ENCODE measurements around the gene TEK.
"Not testable (repeated sequence)": the region's sequence is repeated elsewhere in the genome, so short reads cannot be mapped to it uniquely, and the experiment has no call there.

Gene TEK

DNA sequence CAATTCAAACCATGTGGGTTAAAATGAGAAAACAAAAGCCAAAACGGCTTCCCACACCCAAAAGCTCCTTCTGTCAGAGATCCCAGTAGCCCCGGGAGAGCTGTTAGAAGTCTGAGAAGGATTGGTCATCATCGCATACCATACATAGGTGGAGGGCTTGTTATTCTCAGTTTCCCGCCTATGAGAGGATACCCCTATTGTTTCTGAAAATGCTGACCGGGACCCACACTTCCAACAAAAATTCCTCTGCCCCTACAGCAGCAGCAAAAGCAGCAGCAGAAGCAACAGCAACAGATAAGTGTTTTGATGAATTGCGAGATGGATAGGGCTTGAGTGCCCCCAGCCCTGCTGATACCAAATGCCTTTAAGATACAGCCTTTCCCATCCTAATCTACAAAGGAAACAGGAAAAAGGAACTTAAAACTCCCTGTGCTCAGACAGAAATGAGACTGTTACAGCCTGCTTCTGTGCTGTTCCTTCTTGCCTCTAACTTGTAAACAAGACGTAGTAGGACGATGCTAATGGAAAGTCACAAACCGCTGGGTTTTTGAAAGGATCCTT lies at the start of gene TEK:
TSS of gene TEK (plus strand) at position 245 of the 561 bp plus-strand sequence. CDS start 366 bp downstream, outside the sequence.
- DNase-seq: no peak

DNA sequence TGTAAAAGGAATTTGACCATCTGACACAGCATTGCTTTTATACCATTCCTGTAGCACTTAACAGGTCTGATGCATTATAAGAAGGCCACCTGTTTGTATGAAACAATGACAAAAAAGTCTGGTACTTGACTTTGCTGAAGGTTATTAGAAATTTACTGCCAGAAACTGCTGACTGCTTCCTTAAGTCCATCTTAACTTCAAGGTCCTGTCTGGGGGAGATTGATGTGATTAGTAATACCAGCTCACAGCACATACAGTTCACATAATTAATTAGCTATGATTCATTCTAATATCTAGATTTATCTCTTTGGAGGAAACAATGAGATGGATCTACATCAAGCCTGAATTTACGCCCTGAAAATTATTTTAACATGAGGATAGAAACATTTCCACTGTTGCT lies 49.6 kb upstream of the TEK start:
- no peak for DNase-seq

DNA sequence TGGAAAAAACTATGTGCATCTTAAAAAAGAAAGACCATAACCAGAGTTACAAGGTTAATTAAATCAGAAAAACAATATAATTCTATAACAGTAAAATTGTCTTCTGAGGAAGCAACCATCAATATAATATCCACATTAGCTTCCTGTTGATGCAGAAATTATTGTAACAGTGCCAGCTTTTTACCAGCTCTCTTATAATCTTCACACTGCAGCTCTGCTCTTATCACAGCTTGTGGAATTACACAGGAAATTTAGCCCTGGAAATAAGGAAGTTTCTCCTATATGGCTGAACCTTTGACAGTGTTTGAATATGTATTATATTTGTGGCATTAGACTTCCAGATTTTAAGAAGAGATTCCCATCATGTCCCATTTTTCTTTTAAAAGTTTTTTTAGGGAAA lies 49.1 kb upstream of the TEK start:
- DNase-seq: no peak

DNA sequence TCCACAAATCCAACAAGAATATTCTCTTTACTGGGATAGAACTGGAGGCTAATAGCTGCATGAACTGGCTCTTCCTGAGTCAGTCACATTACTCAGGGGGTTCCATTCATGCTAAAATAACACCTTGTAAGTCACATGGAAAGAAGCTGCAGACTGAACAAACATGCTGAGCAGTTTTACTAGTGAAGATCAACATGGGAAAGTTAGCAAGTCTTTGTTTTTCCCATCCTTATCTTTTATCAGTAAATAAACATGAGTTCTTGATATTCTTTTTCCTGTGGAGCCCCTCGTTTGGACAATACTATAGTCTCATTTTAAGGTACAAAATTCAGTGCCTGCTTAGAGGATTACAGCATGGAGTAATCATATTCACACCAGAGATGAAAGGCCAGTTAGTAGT lies 43.7 kb upstream of the TEK start:
- DNase-seq: no peak

DNA sequence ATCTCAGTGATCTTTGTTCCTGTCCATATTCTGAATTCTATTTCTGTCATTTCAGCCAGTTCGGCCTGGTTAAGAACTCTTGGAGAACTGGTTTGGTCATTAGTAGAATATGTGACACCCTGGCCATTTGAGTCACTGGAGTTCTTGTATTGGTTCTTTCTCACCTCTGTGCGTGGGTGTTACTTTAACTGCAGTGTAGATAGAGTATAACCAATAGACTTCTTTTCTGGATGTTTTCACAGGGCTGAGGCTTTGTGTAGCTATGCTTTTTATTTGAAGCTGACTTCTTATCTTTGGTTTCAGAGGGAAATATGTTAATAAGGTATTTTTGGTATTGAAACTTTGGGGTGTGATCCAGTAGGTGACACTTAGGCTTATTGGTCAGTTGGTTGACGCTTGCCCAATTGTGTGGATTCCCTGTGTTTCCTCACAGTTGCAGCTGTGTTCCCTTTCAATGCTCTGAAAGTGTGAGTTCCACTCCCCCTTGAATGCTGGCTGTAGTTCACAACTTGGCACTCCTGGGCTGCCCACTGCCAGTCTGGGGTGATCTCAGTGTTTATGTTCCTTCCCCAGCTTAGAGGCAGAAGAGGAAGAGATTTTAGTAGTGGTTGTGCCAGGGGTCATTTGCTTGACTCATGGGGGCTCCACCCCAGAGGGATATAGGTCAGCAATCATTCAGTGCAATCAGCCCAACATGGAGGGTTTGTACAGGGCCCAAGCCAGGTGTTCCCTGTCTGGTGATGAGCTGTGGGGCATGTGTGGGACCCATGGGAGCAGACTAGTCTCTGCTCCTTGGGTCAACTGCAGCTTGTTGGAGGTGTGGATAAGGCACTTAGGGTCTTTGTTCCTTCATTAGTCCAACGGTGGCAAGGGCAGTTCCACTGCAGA lies 34.9 kb upstream of the TEK start:
- DNase-seq: no peak

DNA sequence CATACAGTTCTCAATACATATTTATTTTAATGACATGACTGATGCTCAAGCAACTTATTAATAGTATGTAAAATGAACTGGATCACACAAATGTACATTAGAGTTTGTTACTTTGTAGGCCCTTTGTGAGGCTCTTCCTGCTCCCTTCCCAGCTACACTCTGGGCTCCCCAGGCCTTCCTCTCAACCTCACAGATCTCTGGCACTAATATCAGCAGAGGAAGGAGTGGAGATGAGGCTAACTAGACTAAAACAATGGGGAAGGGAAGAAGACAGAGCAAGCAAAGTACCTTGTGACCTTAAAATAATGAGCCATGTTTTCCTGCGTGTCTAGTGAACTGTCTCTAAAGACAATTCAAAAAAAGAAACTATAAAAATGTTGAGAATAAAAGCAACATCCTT lies 30.3 kb upstream of the TEK start:
- DNase-seq: no peak

DNA sequence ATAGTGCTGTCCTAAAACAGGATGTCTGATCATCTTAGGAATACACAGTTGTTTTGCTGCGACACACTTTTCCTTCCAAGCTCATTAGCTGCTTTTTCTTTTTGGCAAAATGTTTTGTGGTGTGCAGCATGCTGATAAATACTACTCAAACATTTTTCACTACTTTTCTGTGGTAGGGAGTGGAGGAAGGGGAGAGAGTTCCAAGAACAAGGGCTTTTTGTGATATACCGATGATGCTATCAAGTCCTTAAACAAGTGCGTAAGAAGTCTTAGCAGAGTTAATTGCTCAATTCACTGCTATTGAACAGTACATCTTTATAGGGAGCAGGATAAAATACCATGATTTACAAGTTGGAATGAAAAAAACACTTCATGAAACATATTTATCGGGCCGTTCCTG lies 23.6 kb upstream of the TEK start:
- DNase-seq: no peak

DNA sequence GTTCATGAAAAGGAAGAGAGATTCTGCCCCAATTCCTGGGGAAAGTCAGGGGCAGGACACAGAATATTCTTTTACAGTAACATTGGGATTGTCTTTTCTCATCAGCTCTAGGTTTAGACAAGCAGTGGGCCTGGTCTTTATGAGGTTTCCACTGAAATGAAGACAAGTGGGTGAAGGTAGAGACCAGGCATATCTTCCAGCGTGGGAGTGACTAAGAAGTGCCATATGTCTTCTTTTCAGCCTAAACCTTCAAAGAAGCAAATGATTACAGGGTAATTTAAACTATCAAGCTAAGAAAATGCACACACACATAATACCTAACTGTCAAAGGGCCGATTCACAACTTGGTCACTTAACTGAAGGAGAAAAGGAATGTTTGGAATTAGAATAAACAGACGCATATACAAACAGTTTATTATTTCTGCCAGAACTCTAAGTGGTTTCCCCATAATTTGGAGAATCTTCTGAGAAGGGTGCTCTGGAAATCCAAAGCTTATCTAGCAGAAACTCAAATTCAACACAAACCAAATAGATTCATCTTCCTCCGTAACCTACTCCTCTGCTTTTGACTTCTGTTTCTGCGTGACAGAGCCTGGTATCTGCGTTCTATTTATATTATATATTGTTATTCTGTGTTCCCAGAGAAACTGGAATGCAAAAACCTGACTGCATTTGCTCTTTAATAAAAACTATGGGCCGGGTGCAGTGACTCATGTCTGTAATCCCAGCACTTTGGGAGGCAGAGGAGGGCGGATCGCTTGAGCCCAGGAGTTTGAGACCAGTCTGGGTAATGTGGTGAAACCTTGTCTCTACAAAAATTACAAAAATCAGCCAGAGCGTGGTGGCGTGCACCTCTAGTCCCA lies 22.0 kb upstream of the TEK start:
- no peak for DNase-seq

DNA sequence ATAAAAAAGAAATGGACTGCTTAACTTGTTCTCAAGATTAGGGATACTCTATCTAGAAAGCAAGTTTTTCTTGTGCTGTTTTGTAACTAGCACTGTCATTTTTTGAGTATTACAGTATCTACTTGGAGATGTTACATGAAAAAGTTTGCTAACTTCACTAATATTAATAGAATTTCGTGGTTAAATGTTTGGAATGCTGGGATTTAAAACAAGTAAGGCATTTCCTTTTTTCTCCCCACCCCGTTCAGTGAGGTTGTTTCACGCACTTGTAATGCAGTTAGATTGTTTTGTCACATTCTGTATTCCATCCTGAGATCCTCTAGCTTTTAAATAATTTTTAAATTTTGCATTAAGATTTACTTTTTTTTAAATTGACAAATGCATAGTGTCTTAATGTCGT lies 20.0 kb upstream of the TEK start:
- DNase-seq: no peak

DNA sequence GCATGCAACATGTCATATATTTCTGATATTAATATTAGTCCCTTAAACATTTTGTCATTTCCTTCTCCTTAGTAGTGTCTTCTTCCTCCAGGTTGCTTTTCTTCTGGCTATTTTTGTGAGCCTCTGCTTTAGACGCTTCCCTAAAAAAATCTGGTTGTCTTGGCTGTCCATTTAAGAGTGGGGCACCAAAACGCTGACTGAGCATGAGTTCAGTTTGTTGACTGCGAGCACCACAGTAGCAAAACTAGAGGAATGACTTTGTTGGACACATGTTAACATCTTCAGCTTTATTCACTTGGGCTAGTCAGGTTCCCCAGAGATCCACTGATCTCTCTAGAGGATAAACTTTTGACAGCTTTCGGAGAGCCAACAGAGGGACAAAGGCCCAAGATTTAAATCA lies 19.3 kb upstream of the TEK start:
- no peak for DNase-seq

DNA sequence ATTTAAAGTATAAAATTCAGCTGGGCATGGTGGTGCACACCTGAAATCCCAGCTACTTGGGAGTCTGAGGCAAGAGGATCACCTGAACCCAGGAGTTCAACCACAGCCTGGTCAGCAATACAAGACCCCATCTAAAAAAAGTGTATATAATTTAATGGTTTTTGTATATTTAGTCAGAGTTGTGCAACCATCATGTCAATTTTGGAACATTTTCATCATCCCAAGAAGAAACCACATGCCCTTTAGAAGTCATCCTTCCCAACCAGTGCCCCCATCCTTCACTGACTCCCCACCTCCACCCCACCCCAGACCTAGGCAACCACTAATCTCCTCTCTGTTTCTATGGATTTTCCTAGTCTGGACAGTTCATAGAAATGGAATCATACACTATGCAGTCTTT lies 18.8 kb upstream of the TEK start:
- DNase-seq: no peak

DNA sequence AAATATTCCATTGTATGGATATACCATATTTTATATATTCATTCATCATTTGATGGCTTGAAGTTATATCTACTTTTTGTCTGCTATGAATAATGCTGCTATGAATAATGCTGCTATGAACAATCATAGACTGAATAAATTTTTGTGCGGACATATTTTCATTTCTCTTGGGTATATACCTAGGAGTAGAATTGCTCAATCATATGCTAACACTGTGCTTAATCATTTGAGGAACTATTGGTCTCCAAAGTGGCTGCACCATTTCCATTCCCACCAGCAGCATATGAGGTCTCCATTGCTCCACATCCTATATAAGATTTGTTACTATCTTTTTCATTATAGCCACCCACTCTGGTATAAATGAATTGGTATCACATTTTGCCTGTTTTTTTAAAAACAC lies 18.3 kb upstream of the TEK start:
- DNase-seq: no peak

DNA sequence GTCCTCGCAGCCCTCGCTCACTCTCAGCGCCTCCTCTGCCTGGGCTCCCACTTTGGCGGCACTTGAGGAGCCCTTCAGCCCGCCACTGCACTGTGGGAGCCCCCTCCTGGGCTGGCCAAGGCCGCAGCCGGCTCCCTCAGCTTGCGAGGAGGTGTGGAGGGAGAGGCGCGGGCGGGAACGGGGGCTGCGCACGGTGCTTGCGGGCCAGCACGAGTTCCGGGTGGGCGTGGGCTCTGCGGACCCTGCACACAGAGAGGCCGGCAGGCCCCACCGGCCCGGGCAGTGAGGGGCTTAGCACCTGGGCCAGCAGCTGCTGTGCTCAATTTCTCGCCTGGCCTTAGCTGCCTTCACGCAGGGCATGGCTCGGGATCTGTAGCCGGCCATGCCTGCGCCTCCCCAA lies 16.5 kb upstream of the TEK start:
- DNase-seq: not testable (repeated sequence)

DNA sequence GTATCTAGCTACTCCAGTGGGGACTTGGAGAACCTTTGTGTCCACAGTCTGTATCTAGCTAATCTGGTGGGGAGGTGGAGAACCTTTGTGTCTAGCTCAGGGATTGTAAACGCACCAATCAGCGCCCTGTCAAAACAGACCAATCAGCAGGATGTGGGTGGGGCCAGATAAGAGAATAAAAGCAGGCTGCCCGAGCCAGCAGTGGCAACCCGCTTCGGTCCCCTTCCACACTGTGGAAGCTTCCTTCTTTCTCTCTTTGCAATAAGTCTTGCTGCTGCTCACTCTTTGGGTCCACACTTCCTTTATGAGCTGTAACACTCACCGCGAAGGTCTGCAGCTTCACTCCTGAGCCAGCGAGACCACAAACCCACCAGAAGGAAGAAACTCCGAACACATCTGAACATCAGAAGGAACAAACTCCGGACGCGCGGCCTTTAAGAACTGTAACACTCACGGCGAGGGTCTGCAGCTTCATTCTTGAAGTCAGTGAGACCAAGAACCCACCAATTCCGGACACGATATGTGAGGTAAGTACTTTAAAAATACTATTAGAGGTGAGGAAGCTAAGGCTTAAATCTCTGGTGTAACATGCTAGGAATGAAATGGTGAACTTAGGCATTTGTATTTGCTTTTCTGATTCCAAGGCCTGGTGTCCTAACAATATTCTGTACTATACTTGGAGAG lies 15.5 kb upstream of the TEK start:
- DNase-seq: not testable (repeated sequence)

DNA sequence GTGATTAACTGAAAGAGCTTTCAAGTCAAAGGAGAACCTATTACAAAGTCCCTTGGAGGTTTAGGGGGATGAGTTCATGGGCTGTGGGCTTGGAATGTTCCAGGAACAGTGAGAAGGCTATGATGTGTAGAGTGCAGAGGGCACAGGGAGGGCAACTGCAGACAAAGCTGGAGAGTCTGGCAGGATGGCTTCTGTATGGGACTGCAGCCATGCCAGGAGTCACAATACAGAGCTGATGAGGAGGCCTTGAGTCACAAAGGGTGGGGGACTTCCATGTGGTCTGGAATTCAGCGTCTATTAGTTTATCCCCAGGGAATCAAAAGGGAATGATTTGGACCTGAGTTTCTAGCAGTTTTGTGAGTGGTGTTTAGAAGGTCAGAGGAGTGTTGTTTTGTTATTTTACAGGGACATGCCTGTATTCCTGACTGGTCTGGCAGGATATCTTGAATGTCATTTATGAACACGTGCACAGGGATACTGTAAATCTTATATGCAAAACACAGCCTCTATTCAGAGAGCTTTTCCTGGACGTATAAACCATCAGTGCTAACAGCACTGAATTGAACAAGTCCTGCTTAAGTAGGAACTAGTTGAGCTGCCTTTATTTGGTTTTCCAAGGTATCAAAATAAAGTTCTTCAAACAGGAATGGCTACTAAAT lies 14.3 kb upstream of the TEK start:
- DNase-seq: no peak

DNA sequence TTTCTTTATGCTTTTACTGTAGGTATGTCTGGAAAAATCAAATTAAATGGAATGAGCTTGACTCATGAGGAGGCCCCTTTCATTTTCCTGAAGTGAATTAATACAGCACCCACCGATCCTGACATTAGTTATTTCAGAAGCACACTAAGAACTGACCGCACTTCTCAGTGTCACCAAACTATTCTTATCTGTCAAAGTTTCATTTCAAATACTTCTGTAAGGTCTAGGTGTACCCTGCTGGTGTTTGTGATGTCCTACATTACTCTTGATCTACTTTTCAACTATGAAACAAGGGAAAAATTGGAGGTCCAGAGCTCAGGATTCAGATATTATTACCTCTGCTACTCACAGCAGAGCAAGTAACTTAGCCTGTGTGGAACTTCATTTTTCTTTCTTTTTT lies 1.8 kb upstream of the TEK start:
- DNase-seq: no peak

DNA sequence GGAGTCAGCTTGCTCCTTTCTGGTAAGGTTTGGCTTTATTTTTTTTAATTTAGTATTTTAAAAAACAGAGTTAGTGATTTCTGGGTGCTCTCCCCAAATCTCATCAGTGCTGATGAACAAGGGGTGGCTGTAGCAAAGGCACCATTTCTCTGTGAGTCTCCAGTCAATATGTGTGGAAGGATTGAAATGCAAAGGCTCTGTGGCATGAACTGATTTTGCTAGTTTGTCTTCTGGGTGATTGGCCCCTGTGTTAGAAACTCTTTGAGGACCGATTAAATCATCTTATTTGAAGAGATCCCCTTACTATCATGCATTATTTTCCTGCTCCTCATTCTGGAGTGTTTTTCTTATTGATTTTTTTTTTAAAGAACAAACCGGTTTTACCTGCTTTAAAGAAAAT lies 596 bp downstream of the TEK start:
- DNase-seq: no peak

DNA sequence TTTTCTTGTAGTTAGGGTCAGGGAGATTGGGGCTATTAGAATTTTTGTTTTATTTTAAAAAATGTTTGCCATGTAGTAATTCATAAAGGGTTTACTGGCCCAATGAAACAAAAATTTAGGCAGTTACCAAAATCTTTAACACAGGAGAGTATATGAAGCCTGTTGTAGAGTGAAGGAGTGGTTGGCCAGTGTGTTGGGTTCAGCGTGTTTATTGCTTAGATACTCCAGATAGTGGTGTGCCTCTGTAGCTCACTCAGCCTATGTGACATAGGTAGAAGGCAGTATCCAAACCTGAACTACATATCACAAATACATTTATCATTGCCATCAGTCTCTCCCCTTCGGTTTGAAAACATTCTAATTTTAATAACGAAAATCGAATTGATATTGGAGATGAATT lies 1.2 kb downstream of the TEK start:
- DNase-seq: no peak

DNA sequence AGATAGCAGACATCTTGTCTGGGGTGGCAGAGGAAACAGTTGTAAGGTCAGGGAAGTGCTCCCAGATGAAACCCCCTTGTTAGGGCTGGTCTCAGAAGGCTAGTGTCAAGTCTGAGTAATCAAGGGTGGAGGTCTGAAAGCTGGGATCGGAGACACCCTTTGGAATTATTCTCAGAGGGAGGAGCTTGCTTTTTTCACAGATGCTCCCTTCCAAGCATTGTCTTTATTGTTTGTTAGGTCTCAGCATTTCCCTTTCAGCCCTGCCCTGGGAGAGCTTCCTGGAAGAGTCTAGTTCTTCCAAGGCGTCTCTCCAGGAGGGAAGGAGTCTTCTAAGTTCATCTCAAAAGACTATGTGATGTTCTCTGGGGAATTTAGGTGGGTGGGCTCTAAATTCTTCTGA lies 3.2 kb downstream of the TEK start:
- DNase-seq: no peak

DNA sequence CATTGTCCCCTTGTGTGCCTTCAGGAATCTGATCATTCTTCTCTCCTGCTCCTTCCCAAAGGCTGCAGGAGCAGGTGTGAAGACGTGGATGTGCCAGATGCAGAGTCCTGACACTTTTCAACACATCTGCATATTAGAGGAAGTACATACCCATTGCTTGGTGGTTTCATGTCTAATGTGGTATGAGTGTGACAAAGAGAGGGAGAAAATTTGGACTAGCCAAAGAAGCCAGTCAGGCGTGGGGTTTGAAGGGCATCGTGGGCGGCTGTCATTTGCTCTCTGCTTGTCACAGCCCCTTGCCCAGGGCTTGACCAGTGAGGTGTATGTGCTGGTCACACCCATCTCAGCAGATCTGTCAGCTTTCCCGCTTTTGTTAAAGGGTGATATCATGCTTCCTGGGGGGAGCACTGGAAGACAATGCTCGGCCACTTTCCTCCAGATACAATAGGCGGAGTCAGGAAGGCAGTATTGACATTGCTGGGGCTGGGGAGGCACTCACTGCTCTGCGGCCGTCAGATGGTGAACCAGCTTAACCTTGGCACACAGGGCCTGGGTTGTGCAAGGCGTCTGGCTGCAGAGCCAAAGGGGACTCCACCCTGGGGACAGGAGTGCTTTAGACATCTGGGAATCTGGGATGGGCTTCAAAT lies 8.6 kb downstream of the TEK start:
- DNase-seq: no peak

DNA sequence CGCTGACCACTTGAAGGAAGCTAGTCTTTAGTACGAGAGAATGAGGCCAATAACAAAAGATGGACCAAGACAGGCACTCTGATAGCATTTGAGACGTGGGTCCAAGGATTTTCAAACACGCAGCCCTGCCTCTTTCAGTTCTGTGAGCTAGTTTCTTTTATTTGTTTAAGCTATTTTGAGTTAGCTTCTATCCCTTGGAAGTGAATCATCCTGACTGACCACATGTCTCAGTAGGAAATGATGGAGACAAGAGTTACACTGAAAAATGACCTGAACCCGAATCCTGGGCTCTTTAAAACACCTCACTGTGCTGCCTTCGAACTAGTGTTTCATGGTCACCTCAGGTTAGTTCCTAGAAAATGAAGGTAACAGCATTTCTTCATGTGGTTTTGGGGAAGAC lies 9.9 kb downstream of the TEK start:
- no peak for DNase-seq

DNA sequence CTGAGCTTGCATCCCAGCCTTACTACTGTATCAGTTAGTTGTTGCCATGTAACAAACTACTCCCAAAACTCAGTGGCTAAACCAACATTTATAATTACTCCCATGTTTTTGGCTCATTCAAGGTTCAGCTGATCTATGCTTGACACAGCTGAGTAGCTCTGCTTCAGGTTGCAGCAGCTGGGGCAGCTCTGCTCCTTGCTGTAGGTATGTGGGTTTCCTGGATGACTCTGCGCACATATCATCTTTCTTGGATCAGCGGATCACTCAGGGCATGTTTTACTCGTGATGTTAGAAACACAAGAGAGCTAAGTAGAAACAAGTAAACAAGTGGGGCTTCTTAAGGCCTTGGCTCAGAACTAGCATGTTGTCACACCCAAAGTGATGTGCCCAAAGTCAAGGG lies 15.1 kb downstream of the TEK start:
- DNase-seq: no peak

Measured in activated T-cell treated with anti-CD3 and anti-CD28 coated beads, Interleukin-2, amount 50 U/mL, for 1 hour (primary cell).